C4-2B (cell line): Measurements from ENCODE around the gene HES6.
"Not testable (repeated sequence)": the region's sequence is repeated elsewhere in the genome, so short reads cannot be mapped to it uniquely, and the experiment has no call there.

ENCODE experiments used
- H3K27ac ChIP-seq: fragments of 450-650 bp; 2 replicates; pipeline ENCODE4 v1.5.1; 2017
- CTCF ChIP-seq: fragments of 450-650 bp; conservative IDR thresholded peaks from 2 replicates; pipeline ENCODE4 v1.5.1; 2017; ENCODE audit warnings: mild to moderate bottlenecking
- ZFX ChIP-seq: fragments of 450-650 bp; IDR thresholded peaks from 2 replicates; pipeline ENCODE4 v1.6.1; 2017

HES6 gene

GRCh38 chr2:238279324-238279682 lies 39.5 kb upstream of the HES6 start:
- TF ChIP-seq ZFX = no peak
- TF ChIP-seq CTCF = no peak

GRCh38 chr2:238278626-238279323 lies 38.9 kb upstream of the HES6 start:
- no peak overlapping the region for H3K27ac ChIP-seq
- no peak for TF ChIP-seq CTCF
- TF ChIP-seq ZFX = no peak

More at GRCh38 chr2:238279324-238279682, 39.5 kb upstream of the HES6 start:
- no peak overlapping the region for H3K27ac ChIP-seq

GRCh38 chr2:238277695-238278094 lies 37.9 kb upstream of the HES6 start:
- TF ChIP-seq ZFX (no peak), CTCF (no peak)
- no peak overlapping the region for H3K27ac ChIP-seq

- TF ChIP-seq CTCF (no peak), ZFX (no peak)
- no peak overlapping the region for H3K27ac ChIP-seq
Observed at GRCh38 chr2:238274152-238274865, 34.5 kb upstream of the HES6 start.

- not testable (repeated sequence) for H3K27ac ChIP-seq
Observed at GRCh38 chr2:238273433-238273832, 33.6 kb upstream of the HES6 start.

GRCh38 chr2:238272156-238272555 lies 32.3 kb upstream of the HES6 start:
- TF ChIP-seq ZFX (no peak), CTCF (no peak)
- no peak overlapping the region for H3K27ac ChIP-seq

GRCh38 chr2:238271686-238272085 lies 31.8 kb upstream of the HES6 start:
- H3K27ac ChIP-seq = not testable (repeated sequence)

GRCh38 chr2:238271061-238271554 lies 31.3 kb upstream of the HES6 start:
- H3K27ac ChIP-seq = no peak overlapping the region
- TF ChIP-seq ZFX = no peak
- no peak for TF ChIP-seq CTCF
